ENCODE data around the gene NXPH3.

The NXPH3 gene

GRCh38 chr17:49630113-49630900 is 54.6 kb downstream of the NXPH3 start:
- DNase-seq (ENCODE audit: low spot score): no peak

DNA sequence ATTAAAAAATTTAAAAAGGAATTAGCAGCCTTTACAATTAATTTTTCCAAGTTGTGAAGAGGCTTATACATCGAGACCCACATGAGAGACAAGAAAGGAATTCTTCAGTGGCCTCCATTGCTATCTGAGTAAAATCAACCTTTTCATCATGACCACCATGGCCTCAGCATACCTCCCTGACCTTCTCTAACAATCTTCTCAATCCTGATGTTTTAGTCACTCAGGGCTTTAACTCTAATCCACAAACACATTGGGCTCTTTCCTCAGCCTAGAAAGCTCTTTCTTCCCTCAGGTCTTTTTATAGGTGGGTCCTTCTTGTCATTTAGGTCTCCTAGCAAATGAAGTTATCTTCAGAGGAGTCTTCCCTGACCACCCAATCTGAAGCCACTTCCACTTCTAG is 55.8 kb downstream of the NXPH3 start:
- DNase-seq (ENCODE audit: low spot score): no peak

Data from RKO (cell line).